H1 (cell line): ENCODE data around the gene TNNI2. TPM values are rescaled to one million over a fixed set of nuclear protein-coding genes. Genes with fewer than 3 reads are reported as not detected.

Source experiments
- CTCF ChIA-PET: fragments of 300-600 bp; sonication (Branson Sonifier 250); formaldehyde crosslinking; loops from one replicate; lab custom pipeline; 2021; ENCODE audit not compliant: partially characterized antibody; lab: Charles Lee
- POLR2A ChIA-PET: fragments of 300-600 bp; sonication (Branson Sonifier 250); formaldehyde crosslinking; loops from one replicate; lab custom pipeline; 2021; ENCODE audit warnings: inconsistent platforms; ENCODE audit not compliant: partially characterized antibody; lab: Charles Lee
- DNase-seq, 2 experiments: peaks; one replicate each; pipeline versions ENCODE4 v3.0.0 to v3.0.0-alpha.2; 2010 to 2022; ENCODE audit warnings: low spot score in 2 of 2, low read depth in 1 of 2, mixed read lengths in 1 of 2
- FAIRE-seq: peaks from 2 replicates; lab custom pipeline; 2011; peaks lifted over from hg19 to GRCh38; lab: Jason Lieb, UNC
- H2AFZ ChIP-seq: 2 replicates; pipeline ENCODE4 v1.8.1; 2012; ENCODE audit warnings: low read length, inconsistent platforms
- H2AK5ac ChIP-seq: 2 replicates; pipeline ENCODE4 v1.6.1; 2013; ENCODE audit warnings: low read depth, low read length
- H2BK120ac ChIP-seq: replicated peaks from 2 replicates; pipeline ENCODE3; 2013; ENCODE audit warnings: low read depth, low read length, inconsistent platforms
- H2BK12ac ChIP-seq: 2 replicates; pipeline ENCODE4 v1.6.1; 2013; ENCODE audit warnings: low read depth, low read length
- H2BK15ac ChIP-seq: 2 replicates; pipeline ENCODE4 v1.6.1; 2013; ENCODE audit warnings: low read length
- H2BK20ac ChIP-seq: 2 replicates; pipeline ENCODE4 v1.6.1; 2013; ENCODE audit warnings: low read length
- H2BK5ac ChIP-seq: 2 replicates; pipeline ENCODE4 v1.6.1; 2013; ENCODE audit warnings: low read depth, low read length
- H3K14ac ChIP-seq: 2 replicates; pipeline ENCODE4 v1.6.1; 2013; ENCODE audit warnings: inconsistent platforms; ENCODE audit not compliant: insufficient read length
- H3K18ac ChIP-seq: 2 replicates; pipeline ENCODE4 v1.6.1; 2013; ENCODE audit warnings: low read length; ENCODE audit errors: extremely low read depth
- H3K23ac ChIP-seq: 2 replicates; pipeline ENCODE4 v1.6.1; 2013; ENCODE audit warnings: inconsistent platforms; ENCODE audit not compliant: insufficient read length
- H3K23me2 ChIP-seq: 2 replicates; pipeline ENCODE4 v1.6.1; 2013; ENCODE audit warnings: low read depth, low read length
- H3K27ac ChIP-seq: 2 replicates; pipeline ENCODE4 v1.6.1; 2011; ENCODE audit warnings: low read depth, low read length, inconsistent platforms
- H3K27me3 ChIP-seq, 4 experiments: replicated peaks in 1 of 4; 1 replicate in 1 of 4; 2 replicates in 3 of 4; pipeline versions ENCODE4 v1.6.1 to v1.8.1; 2011 to 2013; ENCODE audit warnings: low read length in 3 of 4, mild to moderate bottlenecking in 3 of 4, inconsistent platforms in 2 of 4, mixed read lengths in 2 of 4, moderate library complexity in 1 of 4; ENCODE audit not compliant: control insufficient read depth in 3 of 4, insufficient read depth in 3 of 4; ENCODE audit errors: extremely low read depth in 1 of 4
- H3K36me3 ChIP-seq, 4 experiments: 2 replicates each; pipeline versions ENCODE4 v1.6.1 to v1.8.1; 2011 to 2013; ENCODE audit warnings: mild to moderate bottlenecking in 4 of 4, low read length in 3 of 4, moderate library complexity in 2 of 4, control low read depth in 1 of 4, inconsistent platforms in 1 of 4; ENCODE audit not compliant: insufficient read depth in 4 of 4, control insufficient read depth in 2 of 4
- H3K4ac ChIP-seq: replicated peaks from 2 replicates; pipeline ENCODE3; 2013; ENCODE audit warnings: low read length, low read depth, mixed read lengths, inconsistent platforms; ENCODE audit not compliant: insufficient read length
- H3K4me1 ChIP-seq, 4 experiments: replicated peaks in 1 of 4; 1 replicate in 1 of 4; 2 replicates in 3 of 4; pipeline versions ENCODE4 v1.6.1 to v1.8.1; 2011 to 2013; ENCODE audit warnings: low read length in 3 of 4, inconsistent platforms in 2 of 4, mixed read lengths in 1 of 4; ENCODE audit not compliant: insufficient read depth in 4 of 4, control insufficient read depth in 3 of 4
- H3K4me2 ChIP-seq, 2 experiments: 2 replicates each; pipeline versions ENCODE4 v1.6.1 to v1.8.1; 2011 to 2013; ENCODE audit warnings: low read depth in 2 of 2, low read length in 2 of 2, control low read depth in 1 of 2, inconsistent platforms in 1 of 2, mild to moderate bottlenecking in 1 of 2; ENCODE audit not compliant: insufficient read depth in 1 of 2
- H3K4me3 ChIP-seq, 4 experiments: fragments of 200-600, 300-600 bp in 1 of 4; sonication (generic), shearing (Covaris generic), sonication (Bioruptor Twin) in 1 of 4; 2 replicates each; pipeline versions ENCODE4 v1.5.1 to v1.8.1; 2011 to 2016; ENCODE audit warnings: low read length in 4 of 4, low read depth in 3 of 4, control low read depth in 2 of 4, inconsistent platforms in 2 of 4, mild to moderate bottlenecking in 2 of 4, mixed read lengths in 1 of 4, moderate library complexity in 1 of 4; ENCODE audit not compliant: insufficient read depth in 2 of 4; ENCODE audit errors: extremely low read depth in 1 of 4
- H3K56ac ChIP-seq: replicated peaks from 2 replicates; pipeline ENCODE3; 2013; ENCODE audit warnings: low read depth, mild to moderate bottlenecking, mixed read lengths, low read length, inconsistent platforms; ENCODE audit not compliant: insufficient read length
- H3K79me1 ChIP-seq: 2 replicates; pipeline ENCODE4 v1.6.1; 2013; ENCODE audit warnings: low read depth, low read length, control low read depth
- H3K79me2 ChIP-seq, 2 experiments: 2 replicates each; pipeline versions ENCODE4 v1.6.1 to v1.8.1; 2012 to 2013; ENCODE audit warnings: low read length in 2 of 2, mild to moderate bottlenecking in 2 of 2, inconsistent platforms in 1 of 2; ENCODE audit not compliant: insufficient read depth in 2 of 2, control insufficient read depth in 1 of 2
- H3K9ac ChIP-seq, 4 experiments: replicated peaks in 1 of 4; 1 replicate in 1 of 4; 2 replicates in 3 of 4; pipeline versions ENCODE4 v1.6.1 to v1.8.1; 2011 to 2013; ENCODE audit warnings: low read depth in 3 of 4, low read length in 3 of 4, control low read depth in 2 of 4, mild to moderate bottlenecking in 2 of 4, moderate library complexity in 2 of 4, inconsistent platforms in 1 of 4; ENCODE audit errors: extremely low read depth in 1 of 4
- H3K9me3 ChIP-seq, 2 experiments: 2 replicates each; pipeline versions ENCODE4 v1.6.1 to v1.8.1; 2012 to 2013; ENCODE audit warnings: mild to moderate bottlenecking in 2 of 2, moderate library complexity in 2 of 2, control low read depth in 1 of 2, inconsistent platforms in 1 of 2, low read depth in 1 of 2, low read length in 1 of 2, mixed read lengths in 1 of 2; ENCODE audit not compliant: insufficient read depth in 2 of 2
- H4K20me1 ChIP-seq, 2 experiments: replicated peaks in 1 of 2; 2 replicates each; pipeline versions ENCODE3 to v1.8.1; 2011 to 2013; ENCODE audit warnings: inconsistent platforms in 2 of 2, low read length in 2 of 2, mild to moderate bottlenecking in 1 of 2; ENCODE audit not compliant: insufficient read depth in 2 of 2, control insufficient read depth in 1 of 2
- H4K5ac ChIP-seq: 2 replicates; pipeline ENCODE4 v1.6.1; 2013; ENCODE audit warnings: low read length, low read depth, mixed read lengths, inconsistent platforms; ENCODE audit not compliant: insufficient read length
- H4K8ac ChIP-seq: 2 replicates; pipeline ENCODE4 v1.8.0; 2013; ENCODE audit warnings: mild to moderate bottlenecking, moderate library complexity, low read length, inconsistent platforms; ENCODE audit not compliant: insufficient read depth; ENCODE audit errors: extremely low read depth
- H4K91ac ChIP-seq: replicated peaks from 2 replicates; pipeline ENCODE3; 2013; ENCODE audit warnings: low read length, mixed read lengths, inconsistent platforms; ENCODE audit not compliant: insufficient read length
- CHD1 ChIP-seq: IDR thresholded peaks from 2 replicates; pipeline ENCODE4 v1.6.1; 2012; ENCODE audit warnings: low read depth, low read length, improper control_type of control experiment
- CREB1 ChIP-seq: IDR thresholded peaks from 2 replicates; pipeline ENCODE4 v1.6.1; 2012; ENCODE audit warnings: inconsistent platforms
- KDM4A ChIP-seq: IDR thresholded peaks from one replicate; pipeline ENCODE4 v1.7.1; 2012; ENCODE audit warnings: low read depth, mild to moderate bottlenecking, moderate library complexity, low read length, inconsistent platforms; ENCODE audit not compliant: severe bottlenecking
- KDM5A ChIP-seq: fragments of 200-600 bp; IDR thresholded peaks from 2 replicates; pipeline ENCODE4 v1.7.1; 2012; ENCODE audit warnings: mild to moderate bottlenecking, low read length, inconsistent platforms, mixed read lengths
- POLR2A ChIP-seq, 2 experiments: IDR thresholded peaks; 1 replicate in 1 of 2; 2 replicates in 1 of 2; pipeline ENCODE4 v1.6.1; 2011; ENCODE audit warnings: low read depth in 2 of 2, low read length in 2 of 2, mild to moderate bottlenecking in 2 of 2; ENCODE audit errors: control extremely low read depth in 1 of 2
- POU5F1 ChIP-seq: IDR thresholded peaks from 2 replicates; pipeline ENCODE4 v1.6.1; 2011; ENCODE audit warnings: low read depth, mild to moderate bottlenecking, low read length, moderate library complexity
- RBBP5 ChIP-seq: IDR thresholded peaks from 2 replicates; pipeline ENCODE4 v1.7.1; 2012; ENCODE audit warnings: low read depth, mild to moderate bottlenecking, inconsistent platforms, low read length, moderate library complexity, borderline replicate concordance
- SIN3A ChIP-seq, 2 experiments: IDR thresholded peaks in 1 of 2; conservative IDR thresholded peaks in 1 of 2; 2 replicates each; pipeline ENCODE4 v1.6.1; 2011 to 2012; ENCODE audit warnings: low read length in 2 of 2, improper control_type of control experiment in 1 of 2, low read depth in 1 of 2, mild to moderate bottlenecking in 1 of 2
- SP4 ChIP-seq: IDR thresholded peaks from 2 replicates; pipeline ENCODE4 v1.6.1; 2012; ENCODE audit warnings: low read length, inconsistent platforms
- TAF1 ChIP-seq: IDR thresholded peaks from 2 replicates; pipeline ENCODE4 v1.6.1; 2011; ENCODE audit warnings: mild to moderate bottlenecking, low read depth, low read length
- TAF7 ChIP-seq: optimal IDR thresholded peaks from 2 replicates; pipeline ENCODE3; 2011; ENCODE audit warnings: low read depth, mild to moderate bottlenecking, inconsistent platforms, low read length, moderate library complexity, borderline replicate concordance
- TBP ChIP-seq: IDR thresholded peaks from 2 replicates; pipeline ENCODE4 v1.6.1; 2011; ENCODE audit warnings: low read depth, low read length, improper control_type of control experiment
- TEAD4 ChIP-seq: IDR thresholded peaks from 2 replicates; pipeline ENCODE4 v1.6.1; 2012; ENCODE audit warnings: low read depth, low read length, inconsistent platforms, mixed read lengths
- WGBS, 2 experiments: shearing (Covaris generic) in 1 of 2; methylation state at CpG; one replicate each; pipeline versions ENCODE4 v1.1.6 to v1.1.7; 2013 to 2015; ENCODE audit warnings: low lambda C conversion rate in 2 of 2, mixed read lengths in 2 of 2, inconsistent platforms in 1 of 2, low coverage in 1 of 2, missing lambda C conversion rate in 1 of 2; ENCODE audit not compliant: insufficient replicate concordance in 2 of 2, insufficient coverage in 1 of 2, insufficient read length in 1 of 2; ENCODE audit errors: extremely low coverage in 1 of 2, missing lambda C conversion rate in 1 of 2; 5-methylcytosine and 5-hydroxymethylcytosine counted together
- polyA plus RNA-seq, 7 experiments: library from polyadenylated mRNA; depleted of rRNA in 3 of 7; stranded (reverse) in 5 of 7; unstranded in 2 of 7; fragments of >200 nt in 5 of 7; fragments of 200-250 nt in 2 of 7; gene quantifications; 1 replicate in 5 of 7; 2 replicates in 1 of 7; 4 replicates in 1 of 7; pipeline versions ENCODE4 v1.2.1 to v1.2.3, GENCODE V29; 2011 to 2013; ENCODE audit warnings: missing spikeins in 2 of 7, mixed read lengths in 2 of 7
- total RNA-seq: library from RNA; stranded (reverse); fragmentation: NEBNext Ultra II Directional; extraction: Animal tissue kit (Norgen Biotek cat#: 25700); gene quantifications from 2 replicates; pipeline ENCODE4 v1.2.1, GENCODE V29; 2021
- TF ChIP-seq, protein P1 (sequence below): IDR thresholded peaks from 2 replicates; pipeline ENCODE4 v1.6.1; 2012; ENCODE audit warnings: low read length, inconsistent platforms

The TNNI2 gene
- total and polyA plus RNA-seq, 2 of the 8 experiments (the other 6 are each of a cell fraction or from before 2014, with no cell fraction given): not detected

DNA sequence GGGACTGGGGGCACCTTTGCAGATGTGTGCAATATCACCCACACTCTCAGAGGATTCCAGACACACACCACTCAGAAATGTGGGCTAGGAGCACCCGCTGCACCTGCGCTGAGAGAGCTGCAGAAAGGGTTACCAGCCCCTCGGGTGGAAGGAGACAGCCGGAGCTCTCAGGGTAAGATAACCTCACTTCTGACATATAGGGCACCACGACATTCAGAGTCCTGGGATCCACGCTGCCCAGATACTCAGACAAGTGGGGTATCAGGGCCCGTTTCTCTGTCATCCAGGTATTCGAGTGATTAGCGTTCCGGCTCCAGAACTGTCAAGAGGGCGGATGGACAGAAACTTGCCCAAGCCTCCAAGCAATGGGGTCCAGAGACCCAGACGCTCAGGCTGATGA, 10.2 kb upstream of the TNNI2 start:
- Histone ChIP-seq H2BK20ac (no peak overlapping the region), H2BK12ac (no peak overlapping the region), H3K4me2 (no peak overlapping the region), H3K36me3 (no peaks in the 10 kb centered on the region), H3K79me2 (no peaks in the 10 kb centered on the region), H3K23me2 (no peaks in the 10 kb centered on the region), H2AK5ac (no peak overlapping the region), H3K18ac (no peak overlapping the region), H3K9ac (no peak overlapping the region), H2AFZ (no peak overlapping the region), H3K23ac (no peak overlapping the region), H3K56ac (no peak overlapping the region), H3K4me3 (no peak overlapping the region), H2BK120ac (no peak overlapping the region), H4K91ac (no peak overlapping the region), H3K14ac (no peak overlapping the region), H3K79me1 (no peaks in the 10 kb centered on the region), H3K4me1 (peaks cover 0 to 4% (median 3%) of the 10 kb centered on the region in 4 experiments; a peak in 5 of 7 replicates), H3K27me3 (peaks cover 0 to 6% (median 1%) of the 10 kb centered on the region in 4 experiments; a peak in 3 of 7 replicates), H2BK5ac (no peak overlapping the region), H3K9me3 (no peaks in the 10 kb centered on the region), H3K4ac (no peak overlapping the region), H4K5ac (no peak overlapping the region), H4K20me1 (no peaks in the 10 kb centered on the region), H3K27ac (no peak overlapping the region), H4K8ac (no peak overlapping the region), H2BK15ac (no peak overlapping the region)
- ChIA-PET POLR2A (no interaction called here), CTCF (interaction anchor here (0.6 to 15.8 kb wide), 11 partner anchors 8 to 1465 kb away, joined by 3 to 439 read pairs (median 3); partner anchors contain the start of gene TNNI2)
- no peak for DNase-seq
- no peak for FAIRE-seq
- 79% methylated on average over 12 of the region's 12 CpGs; no CpG with 5 or more reads in 1 of the 2 experiments for WGBS, 2 experiments
- TF ChIP-seq, protein P1, sequence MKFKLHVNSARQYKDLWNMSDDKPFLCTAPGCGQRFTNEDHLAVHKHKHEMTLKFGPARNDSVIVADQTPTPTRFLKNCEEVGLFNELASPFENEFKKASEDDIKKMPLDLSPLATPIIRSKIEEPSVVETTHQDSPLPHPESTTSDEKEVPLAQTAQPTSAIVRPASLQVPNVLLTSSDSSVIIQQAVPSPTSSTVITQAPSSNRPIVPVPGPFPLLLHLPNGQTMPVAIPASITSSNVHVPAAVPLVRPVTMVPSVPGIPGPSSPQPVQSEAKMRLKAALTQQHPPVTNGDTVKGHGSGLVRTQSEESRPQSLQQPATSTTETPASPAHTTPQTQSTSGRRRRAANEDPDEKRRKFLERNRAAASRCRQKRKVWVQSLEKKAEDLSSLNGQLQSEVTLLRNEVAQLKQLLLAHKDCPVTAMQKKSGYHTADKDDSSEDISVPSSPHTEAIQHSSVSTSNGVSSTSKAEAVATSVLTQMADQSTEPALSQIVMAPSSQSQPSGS: no peak
- no peak for TF ChIP-seq RBBP5
- TF ChIP-seq POU5F1: no peak
- TF ChIP-seq TAF1: no peak
- no peak for TF ChIP-seq TAF7
- TF ChIP-seq SIN3A (conservative IDR thresholded peaks at IDR 0.05 in 1 of 2, IDR thresholded peaks at IDR 0.05 in 1 of 2; ENCODE audit: low read depth in 1 of 2, low read length in 2 of 2): no peak
- TF ChIP-seq POLR2A (IDR thresholded peaks at IDR 0.05; ENCODE audit: control extremely low read depth in 1 of 2, low read depth in 2 of 2, low read length in 2 of 2): no peak
- TF ChIP-seq TBP: no peak
- no peak for TF ChIP-seq KDM4A
- no peak for TF ChIP-seq SP4
- no peak for TF ChIP-seq CHD1
- no peak for TF ChIP-seq CREB1
- no peak for TF ChIP-seq TEAD4
- no peak for TF ChIP-seq KDM5A
